ENCODE data around the gene ANKRD24.
A peak's percentile ranks its signal among the peaks of the same experiment; 100 is the strongest.
"Not testable (repeated sequence)": the region's sequence is repeated elsewhere in the genome, so short reads cannot be mapped to it uniquely, and the experiment has no call there.

The ANKRD24 gene

GRCh38 chr19:4233282-4233853 lies 50.9 kb downstream of the ANKRD24 start:
- DNase-seq = peak; percentile 61

GRCh38 chr19:4234142-4234861 lies 51.8 kb downstream of the ANKRD24 start:
- DNase-seq = no peak

GRCh38 chr19:4234862-4235201 lies 52.3 kb downstream of the ANKRD24 start:
- no peak for DNase-seq

GRCh38 chr19:4237510-4237909 lies 55.0 kb downstream of the ANKRD24 start:
- DNase-seq = not testable (repeated sequence)

GRCh38 chr19:4238831-4239230 lies 56.3 kb downstream of the ANKRD24 start:
- DNase-seq = no peak

GRCh38 chr19:4241824-4242430 lies 59.4 kb downstream of the ANKRD24 start:
- no peak for DNase-seq

GRCh38 chr19:4245938-4246337 lies 63.4 kb downstream of the ANKRD24 start:
- DNase-seq = not testable (repeated sequence)

- DNase-seq = peak; percentile 99
These were observed 64.5 kb downstream of the ANKRD24 start, which contains the start of gene YJU2 for GRCh38 chr19:4246767-4247593. YJU2 (plus strand) TSS chr19:4247080; CDS start chr19:4247147, 67 bp downstream.

GRCh38 chr19:4256563-4256962 lies 74.1 kb downstream of the ANKRD24 start:
- no peak for DNase-seq

GRCh38 chr19:4257025-4257424 lies 74.5 kb downstream of the ANKRD24 start:
- no peak for DNase-seq

- no peak for DNase-seq
These were observed 75.7 kb downstream of the ANKRD24 start for GRCh38 chr19:4258181-4258580.

- DNase-seq = no peak
These were observed 78.2 kb downstream of the ANKRD24 start for GRCh38 chr19:4260613-4261191.

GRCh38 chr19:4264812-4265211 lies 82.3 kb downstream of the ANKRD24 start:
- DNase-seq = peak; percentile 20

GRCh38 chr19:4266253-4267000 lies 83.9 kb downstream of the ANKRD24 start:
- DNase-seq = no peak

- DNase-seq = peak; percentile 55
These were observed 84.8 kb downstream of the ANKRD24 start for GRCh38 chr19:4267101-4267900.

- DNase-seq = no peak
These were observed 85.7 kb downstream of the ANKRD24 start for GRCh38 chr19:4267901-4268815.

- no peak for DNase-seq
These were observed 86.4 kb downstream of the ANKRD24 start for GRCh38 chr19:4268816-4269430.

GRCh38 chr19:4272894-4273293 lies 90.4 kb downstream of the ANKRD24 start:
- no peak for DNase-seq

- not testable (repeated sequence) for DNase-seq
These were observed 91.8 kb downstream of the ANKRD24 start for GRCh38 chr19:4274321-4274686.
